GM18526 (cell line): Measurements from ENCODE around the gene OPN1SW.

ENCODE experiments used
- POLR2A ChIP-seq: IDR thresholded peaks from 3 replicates; pipeline ENCODE4 v1.6.1; 2011; ENCODE audit not compliant: insufficient read length; ENCODE audit errors: extremely low read depth

The OPN1SW gene

DNA sequence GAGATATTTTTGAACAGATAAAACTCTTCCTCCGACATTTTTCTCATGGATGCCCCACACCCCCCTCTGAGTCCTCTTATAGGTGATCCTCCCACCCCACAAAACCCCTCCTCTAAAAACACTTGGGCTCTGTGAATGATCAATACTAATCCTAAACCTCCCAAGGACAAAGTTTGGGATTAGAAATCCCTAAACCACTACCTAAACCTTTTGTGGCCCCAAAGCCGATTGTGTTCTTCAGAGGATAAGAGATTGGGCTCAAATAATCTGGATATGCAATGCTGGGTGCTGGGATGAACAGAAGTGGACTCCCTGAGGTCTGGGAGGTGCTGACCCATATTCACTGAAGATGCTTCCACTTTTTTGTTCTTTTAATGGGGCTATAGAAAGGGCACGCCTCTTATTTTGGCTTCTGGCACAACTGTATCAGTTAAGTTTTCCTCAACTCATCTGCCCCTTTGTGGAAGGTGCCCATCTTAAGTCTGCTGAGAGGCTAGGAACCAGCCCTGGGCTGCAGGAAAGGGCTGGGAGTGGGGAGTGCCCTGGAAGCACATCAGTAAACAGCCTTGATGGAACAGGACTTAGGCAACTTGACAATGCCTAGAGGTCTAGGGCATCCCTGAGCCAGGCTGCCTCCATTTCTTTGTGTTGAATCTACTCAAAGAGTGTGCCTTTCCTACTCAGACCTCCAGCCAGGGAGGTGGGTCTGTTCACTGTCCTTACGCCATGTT, at the start of gene OPN1SW:
Gene OPN1SW (minus strand): TSS at position 51 of the 731 bp plus-strand sequence. CDS start 13 bp downstream, at position 38.
- TF ChIP-seq POLR2A = no peak

- no peak for TF ChIP-seq POLR2A
Measured at GRCh38 chr7:128821724-128822123, 46.1 kb upstream of the OPN1SW start.

- TF ChIP-seq POLR2A = no peak
Measured at GRCh38 chr7:128818694-128819093, 43.1 kb upstream of the OPN1SW start.

GRCh38 chr7:128815289-128815942, 39.8 kb upstream of the OPN1SW start:
- no peak for TF ChIP-seq POLR2A

DNA sequence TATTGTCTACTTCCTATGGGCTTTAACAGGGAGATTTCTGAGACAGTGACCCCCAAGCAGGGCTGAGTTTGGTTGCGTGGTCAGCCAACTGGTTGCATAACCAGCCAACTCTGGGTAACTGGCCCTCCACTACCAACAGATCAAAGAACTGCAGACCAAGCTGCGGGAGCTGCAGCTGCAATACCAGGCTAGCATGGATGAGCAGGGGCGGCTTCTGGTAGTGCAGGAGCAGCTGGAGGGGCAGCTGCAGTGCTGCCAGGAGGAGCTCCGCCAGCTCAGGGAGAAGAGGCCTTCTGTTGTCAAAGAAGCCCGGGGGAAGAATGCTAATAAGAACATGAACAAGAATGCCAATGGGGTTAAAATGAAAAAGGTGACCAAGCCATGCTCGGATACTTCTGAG, 38.9 kb upstream of the OPN1SW start:
- TF ChIP-seq POLR2A = no peak

DNA sequence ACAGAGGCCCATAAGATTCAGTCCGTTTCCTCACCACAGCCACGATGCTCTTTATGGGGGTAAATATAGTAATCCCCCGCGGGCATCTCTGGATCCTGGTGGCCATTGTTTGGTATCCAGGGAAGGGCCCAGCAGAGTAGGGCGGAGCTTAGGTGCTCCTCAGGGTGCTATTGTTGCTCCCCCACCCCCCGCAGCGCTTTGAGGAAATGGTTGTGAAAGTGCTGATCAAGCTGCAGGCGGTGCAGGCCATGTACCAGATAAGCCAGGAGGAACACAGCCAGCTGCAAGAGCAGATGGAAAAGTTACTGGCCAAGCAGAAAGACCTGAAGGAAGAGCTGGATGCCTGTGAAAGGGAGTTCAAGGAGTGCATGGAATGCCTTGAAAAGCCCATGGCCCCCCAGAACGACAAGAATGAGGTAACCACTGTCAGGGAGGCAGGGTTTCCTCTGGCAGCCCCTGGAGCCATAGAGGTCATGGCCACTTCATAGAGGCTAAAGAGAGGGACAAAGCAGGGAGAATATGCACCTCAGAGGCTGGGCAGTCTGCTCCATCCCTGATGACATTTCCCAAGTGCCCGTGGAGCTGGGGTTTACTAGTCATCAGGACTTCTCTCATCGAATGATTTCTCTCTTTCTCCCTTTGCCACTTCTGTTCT, 37.0 kb upstream of the OPN1SW start:
- no peak for TF ChIP-seq POLR2A

GRCh38 chr7:128811631-128812430, 36.2 kb upstream of the OPN1SW start:
- no peak for TF ChIP-seq POLR2A

- TF ChIP-seq POLR2A = no peak
Measured at GRCh38 chr7:128810997-128811396, 35.4 kb upstream of the OPN1SW start.

DNA sequence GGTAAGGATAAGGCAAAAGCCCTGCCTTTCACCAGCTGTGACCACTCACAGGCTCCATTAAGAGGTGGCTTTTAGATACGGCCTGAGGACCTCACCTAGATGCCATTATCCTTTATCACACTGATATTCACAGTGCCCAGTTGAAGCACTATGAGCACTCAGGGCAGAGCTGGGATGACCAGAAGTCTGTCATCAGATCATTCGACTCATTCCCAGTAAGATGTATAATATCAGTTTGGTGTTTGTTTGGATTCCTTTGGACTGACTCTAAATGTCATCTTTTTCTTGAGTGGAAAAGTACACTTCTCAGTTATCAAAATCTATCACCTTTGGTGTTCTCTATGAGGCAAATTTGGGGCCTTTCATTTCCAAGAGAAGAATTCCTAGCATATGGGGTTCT, 34.9 kb upstream of the OPN1SW start:
- TF ChIP-seq POLR2A = no peak

- TF ChIP-seq POLR2A = no peak
Measured at GRCh38 chr7:128809363-128809762, 33.8 kb upstream of the OPN1SW start.

DNA sequence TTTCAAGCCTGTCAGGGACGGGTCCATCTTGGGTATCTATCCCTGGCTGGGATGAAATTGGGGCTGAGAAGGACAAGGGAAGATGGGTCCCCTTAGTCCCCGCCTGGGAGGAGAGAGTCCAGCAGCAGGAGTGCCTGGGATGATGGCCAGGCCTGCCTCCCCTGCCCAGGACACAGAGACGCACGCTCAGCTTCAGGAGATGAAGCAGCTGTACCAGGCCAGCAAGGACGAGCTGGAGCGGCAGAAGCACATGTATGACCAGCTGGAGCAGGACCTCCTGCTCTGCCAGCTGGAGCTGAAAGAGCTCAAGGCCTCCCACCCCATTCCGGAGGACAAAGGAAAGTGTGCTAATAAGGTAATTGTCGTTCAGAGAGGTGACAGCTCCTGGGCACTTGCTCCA, 31.6 kb upstream of the OPN1SW start:
- TF ChIP-seq POLR2A = no peak

DNA sequence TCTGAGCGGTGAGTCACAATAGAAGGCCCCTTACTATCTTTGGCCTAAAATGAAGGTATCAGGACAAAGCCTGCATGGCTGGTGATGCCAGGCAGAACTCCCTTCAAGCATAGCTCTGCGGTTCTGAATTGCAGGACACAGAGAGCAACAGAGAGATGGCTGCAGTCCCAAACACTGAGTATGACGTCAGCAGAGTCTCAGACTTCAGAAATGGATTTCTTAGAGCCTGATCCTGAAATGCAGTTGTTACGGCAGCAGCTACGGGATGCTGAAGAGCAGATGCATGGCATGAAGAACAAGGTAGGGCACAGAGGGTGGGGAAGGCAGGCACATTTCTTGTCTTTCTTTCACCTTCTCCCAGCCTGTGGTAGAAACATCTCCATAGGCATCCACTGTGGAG, 29.6 kb upstream of the OPN1SW start:
- TF ChIP-seq POLR2A = no peak

GRCh38 chr7:128804484-128804883, 28.9 kb upstream of the OPN1SW start:
- TF ChIP-seq POLR2A = no peak

- no peak for TF ChIP-seq POLR2A
Measured at GRCh38 chr7:128801667-128802418, 26.2 kb upstream of the OPN1SW start.

- TF ChIP-seq POLR2A = no peak
Measured at GRCh38 chr7:128801003-128801402, 25.4 kb upstream of the OPN1SW start.
